Hypothalamus (tissue), 51 donors: Measurements from ENCODE around the gene ABL1.
A peak's percentile ranks its signal among the peaks of the same experiment; 100 is the strongest.

Experiments used
- DNase-seq, 51 donors: peaks; one replicate each; lab custom pipeline; 2025; lab: John Stamatoyannopoulos, UW

Gene ABL1

DNA sequence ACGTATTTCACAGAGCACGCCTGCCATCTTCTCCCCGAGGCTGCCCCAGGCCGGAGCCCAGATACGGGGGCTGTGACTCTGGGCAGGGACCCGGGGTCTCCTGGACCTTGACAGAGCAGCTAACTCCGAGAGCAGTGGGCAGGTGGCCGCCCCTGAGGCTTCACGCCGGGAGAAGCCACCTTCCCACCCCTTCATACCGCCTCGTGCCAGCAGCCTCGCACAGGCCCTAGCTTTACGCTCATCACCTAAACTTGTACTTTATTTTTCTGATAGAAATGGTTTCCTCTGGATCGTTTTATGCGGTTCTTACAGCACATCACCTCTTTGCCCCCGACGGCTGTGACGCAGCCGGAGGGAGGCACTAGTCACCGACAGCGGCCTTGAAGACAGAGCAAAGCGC is 51.9 kb downstream of the ABL1 start:
- DNase-seq, result no peak

DNA sequence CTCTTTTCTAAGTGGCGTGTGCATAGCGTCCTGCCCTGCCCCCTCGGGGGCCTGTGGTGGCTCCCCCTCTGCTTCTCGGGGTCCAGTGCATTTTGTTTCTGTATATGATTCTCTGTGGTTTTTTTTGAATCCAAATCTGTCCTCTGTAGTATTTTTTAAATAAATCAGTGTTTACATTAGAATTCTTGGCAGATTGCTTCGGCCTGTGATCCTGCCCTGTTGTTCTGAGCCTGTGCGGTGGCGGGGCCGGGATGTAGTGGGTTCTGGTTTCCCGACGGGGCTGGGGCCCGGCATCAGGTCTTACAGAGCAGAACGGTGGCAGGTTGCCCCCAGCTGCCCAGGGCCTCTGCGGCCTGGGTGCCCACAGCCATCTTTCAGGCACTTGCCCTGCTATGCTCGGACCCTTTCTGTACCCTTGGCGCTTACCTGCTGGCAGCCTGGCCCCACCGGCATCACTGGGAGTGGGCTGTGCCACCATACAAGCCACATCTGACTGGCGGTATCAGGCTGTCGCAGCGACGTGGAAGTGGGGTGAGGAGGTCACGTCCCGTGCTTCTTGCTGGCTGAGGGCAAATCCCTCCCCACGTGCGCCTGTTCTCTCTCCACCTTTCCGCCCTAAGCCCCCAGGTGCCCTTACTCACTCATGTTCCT is 52.6 kb downstream of the ABL1 start:
- no peak for DNase-seq

- DNase-seq, result no peak
Measured at GRCh38 chr9:130888146-130888885, 53.3 kb downstream of the ABL1 start.

GRCh38 chr9:130890124-130890523 is 55.1 kb downstream of the ABL1 start:
- DNase-seq, result no peak

GRCh38 chr9:130890870-130891687 is 56.0 kb downstream of the ABL1 start:
- no peak for DNase-seq

DNA sequence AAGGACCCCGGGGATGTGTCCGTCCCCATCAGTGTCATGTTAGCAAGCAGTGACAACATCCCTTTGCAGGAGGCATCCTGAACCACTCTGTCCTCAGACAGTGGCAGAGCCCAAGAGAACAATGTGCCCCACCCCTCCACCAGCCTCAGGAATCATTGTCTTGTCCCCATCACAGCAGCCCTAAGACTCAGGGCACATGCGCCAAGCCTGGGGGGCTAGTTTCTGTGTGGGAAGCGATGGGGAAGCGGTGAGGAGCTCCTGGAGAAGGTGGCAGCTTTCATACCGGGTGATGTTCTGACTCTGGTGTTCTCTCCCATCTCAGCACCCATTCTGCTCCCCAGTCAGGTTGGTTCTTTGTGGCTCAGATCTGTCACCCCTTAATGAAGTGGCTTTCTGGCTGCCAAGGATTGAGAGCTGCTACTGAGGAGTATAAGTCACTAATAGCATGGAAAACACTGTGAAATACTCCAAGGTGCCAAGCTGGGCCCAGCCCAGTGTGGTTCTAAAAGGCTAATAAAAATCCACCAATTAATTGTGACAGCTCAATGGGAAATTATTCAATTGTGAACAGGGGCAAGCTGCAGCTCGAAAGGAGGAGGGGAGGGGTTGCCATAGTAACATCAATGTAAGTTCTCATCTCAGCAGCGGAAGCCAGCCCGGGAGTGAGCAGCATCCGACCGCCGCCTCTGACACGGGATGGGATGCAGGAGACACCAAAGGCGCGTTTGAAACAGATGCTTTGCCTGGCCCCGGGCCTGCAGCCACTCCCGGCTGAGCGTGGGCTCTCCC is 56.8 kb downstream of the ABL1 start:
- DNase-seq, result peak in 13 of 51 donors; percentile 9 to 52 (median 30)

GRCh38 chr9:130892477-130893304 is 57.6 kb downstream of the ABL1 start:
- DNase-seq, result peak in 1 of 51 donors; percentile 44

DNA sequence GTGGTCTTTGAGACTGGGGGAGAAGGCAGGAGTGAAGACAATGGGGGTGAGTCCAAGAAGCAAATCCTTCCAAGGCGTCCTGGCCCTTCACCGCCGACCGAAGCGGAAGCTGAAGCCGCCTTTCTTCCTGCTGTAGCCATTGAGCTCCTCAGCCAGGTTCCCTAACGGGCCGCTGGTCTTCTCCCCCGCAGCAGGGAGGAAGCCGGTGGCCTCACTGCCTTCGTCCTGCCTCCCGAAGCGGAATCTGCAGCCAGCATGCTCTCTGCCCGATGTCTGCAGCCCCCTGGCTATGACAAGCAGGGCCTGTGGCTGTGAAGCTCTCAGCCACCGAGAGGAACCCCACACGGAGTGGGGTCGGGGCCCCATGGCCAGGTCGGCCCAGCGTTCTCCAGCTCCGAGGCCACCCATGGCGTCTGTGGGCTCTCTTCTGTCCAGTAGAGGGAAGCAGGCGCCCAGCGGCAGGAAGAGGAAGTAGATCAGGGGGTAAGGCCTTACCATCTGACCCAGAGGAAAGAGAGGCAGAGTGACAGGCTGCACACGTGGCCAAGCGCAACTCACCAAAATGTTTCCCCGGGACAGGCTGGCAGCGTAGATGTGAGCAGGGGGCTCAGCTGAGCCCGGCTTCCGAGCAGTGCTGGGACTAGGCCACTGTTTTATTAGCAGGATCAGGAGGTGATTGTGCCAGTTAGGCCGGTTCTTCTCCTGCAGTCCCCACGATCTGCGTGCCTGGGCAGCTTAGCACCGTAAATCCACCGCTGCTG is 58.5 kb downstream of the ABL1 start:
- peak in 15 of 51 donors; percentile 13 to 45 (median 28) for DNase-seq

DNA sequence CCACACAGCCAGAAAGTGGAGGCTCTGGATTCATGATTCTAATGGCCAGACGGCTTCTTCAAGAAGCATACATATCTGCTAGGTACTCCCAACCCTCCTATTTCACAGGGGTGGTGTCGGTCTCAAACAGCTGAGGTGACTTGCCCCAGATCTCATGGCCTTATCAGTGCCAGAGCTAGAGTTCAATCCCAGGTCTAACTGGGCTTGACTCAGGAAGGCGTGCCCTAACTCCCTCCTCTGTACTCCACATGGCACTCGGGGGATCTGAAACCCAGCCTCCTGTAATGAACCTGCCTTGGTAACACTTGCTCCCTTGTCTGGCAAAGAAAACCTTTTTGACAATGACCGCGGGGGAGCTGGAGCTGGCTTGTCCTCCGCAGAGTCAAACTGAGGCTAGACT is 59.5 kb downstream of the ABL1 start:
- DNase-seq, result no peak

DNA sequence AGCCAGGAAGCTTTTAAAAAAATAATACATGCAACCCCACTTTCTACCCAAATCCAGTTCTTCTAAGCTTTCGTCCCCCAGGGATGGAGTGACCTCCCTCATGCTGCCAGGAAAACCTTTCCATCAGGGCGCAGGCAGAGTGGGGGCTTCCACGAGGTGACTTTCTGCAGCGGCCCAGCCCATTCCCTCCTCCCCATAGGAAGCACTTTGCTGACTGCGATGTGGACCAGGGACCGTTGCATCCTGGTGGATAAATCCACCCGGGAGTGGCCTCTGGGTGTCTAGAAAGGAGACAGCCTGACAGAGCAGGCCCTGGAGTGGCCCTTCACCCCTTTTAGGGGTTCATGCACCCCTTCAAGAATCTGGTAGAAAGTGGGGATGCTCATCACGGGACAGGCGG is 60.0 kb downstream of the ABL1 start:
- no peak for DNase-seq

- no peak for DNase-seq
Measured at GRCh38 chr9:130895481-130896232, 60.6 kb downstream of the ABL1 start.

DNA sequence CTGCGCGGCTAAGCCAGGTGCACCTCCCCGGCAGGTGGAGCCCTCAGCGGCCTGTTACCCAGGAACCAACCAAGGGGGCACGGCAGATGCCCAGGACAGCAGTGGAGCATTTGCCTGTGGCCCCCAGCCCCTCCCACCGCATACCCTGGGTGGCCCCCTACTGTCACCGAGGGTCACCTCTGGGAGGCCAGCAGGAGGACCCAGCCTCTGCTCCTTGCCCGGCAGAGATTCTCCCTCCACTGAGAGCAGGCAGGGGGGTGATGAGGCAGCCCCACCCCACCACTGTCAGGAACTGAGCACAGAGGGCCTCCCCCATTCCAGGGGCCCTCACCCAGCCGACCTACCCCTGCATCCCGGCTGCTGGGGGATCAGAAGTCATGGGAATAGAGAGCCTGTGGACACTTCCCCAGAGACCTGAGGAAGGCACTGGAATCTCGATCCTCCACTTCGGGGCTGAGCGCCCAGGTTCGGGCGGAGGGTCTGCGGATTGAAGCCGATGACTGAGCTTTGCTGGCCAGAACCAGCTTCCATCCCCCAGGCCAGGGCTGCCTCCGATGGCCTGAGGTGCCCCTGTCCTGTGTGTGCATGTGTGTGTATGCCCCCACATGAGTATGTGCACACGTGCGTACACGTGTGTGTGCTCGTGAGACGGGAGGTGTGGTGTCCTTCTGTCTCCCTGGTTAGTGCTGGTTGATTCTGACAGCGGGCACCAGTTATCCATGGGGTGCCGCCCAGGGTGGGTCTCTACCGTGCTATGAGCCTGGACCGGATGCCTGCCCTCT is 61.4 kb downstream of the ABL1 start, which contains the start of gene QRFP:
QRFP (minus strand) TSS at position 580 of the 782 bp plus-strand sequence. CDS start 2,974 bp downstream, outside the sequence.
- no peak for DNase-seq

DNA sequence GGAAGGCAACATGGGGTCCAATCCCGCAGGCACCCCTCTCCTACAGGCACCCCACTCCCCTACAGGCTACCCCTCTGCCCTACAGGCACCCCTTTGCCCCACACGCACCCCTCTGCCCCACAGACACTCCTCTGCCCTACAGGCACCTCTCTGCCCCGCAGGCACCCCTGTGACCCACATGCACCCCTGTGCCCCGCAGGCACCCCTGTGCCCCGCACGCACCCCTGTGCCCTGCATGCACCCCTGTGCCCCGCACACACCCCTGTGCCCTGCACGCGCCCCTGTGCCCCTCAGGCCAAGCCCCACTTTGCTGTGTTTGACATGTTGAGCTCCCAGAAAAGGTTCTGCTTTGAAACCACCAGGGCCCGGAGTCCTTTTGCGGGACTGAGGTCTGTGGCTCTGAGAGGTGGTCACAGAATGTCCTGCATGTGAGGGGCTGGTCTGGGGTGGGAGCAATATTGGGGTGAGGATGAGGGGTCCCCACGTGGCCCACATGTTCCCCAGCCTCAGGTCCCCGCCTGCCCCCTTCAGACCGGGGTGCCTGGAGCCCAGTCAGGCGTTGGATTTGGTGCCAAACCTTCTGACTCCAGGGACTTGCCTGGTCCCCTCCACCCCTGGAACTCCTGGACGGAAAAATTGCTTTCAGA is 62.2 kb downstream of the ABL1 start:
- DNase-seq, result no peak

- no peak for DNase-seq
Measured at GRCh38 chr9:130897848-130898551, 62.9 kb downstream of the ABL1 start.

DNA sequence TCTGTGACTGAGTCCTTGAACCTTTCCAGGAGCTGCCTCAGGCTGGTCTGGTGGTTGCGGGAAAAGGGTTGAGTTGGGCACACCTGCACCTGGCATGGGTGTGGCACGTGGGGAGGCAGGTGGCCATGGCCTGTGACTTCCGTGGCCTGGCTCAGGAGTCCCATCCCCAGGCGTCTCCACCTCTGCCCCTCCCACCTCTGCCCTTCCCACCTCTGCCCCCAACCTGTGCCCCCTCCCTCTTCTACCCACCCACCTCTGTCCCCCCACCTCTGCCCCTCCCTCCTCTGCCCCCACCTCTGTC is 63.4 kb downstream of the ABL1 start:
- DNase-seq, result no peak

- DNase-seq, result no peak
Measured at GRCh38 chr9:130899051-130899748, 64.1 kb downstream of the ABL1 start.
